Right lobe of liver (tissue), 4 donors: Measurements from ENCODE around the gene GLIPR1.

Experiments
- CTCF ChIP-seq, 4 donors: fragments of 200-600 bp in 3 of 4; fragments of 450-650 bp in 1 of 4; IDR thresholded peaks; one replicate each; pipeline versions ENCODE4 v1.5.1 to v1.8.0; 2016 to 2022; ENCODE audit warnings: antibody characterized with exemption in 4 of 4, mild to moderate bottlenecking in 2 of 4
- POLR2A ChIP-seq: fragments of 450-650 bp; IDR thresholded peaks from one replicate; pipeline ENCODE4 v1.6.1; 2017; ENCODE audit warnings: antibody characterized with exemption, mild to moderate bottlenecking
- donor health status: DM: no; HTN: no; CAD: no.
- donor health status: DM: no; HTN: no; CAD: no.
- donor health status: DM: no; HTN: yes; CAD: no.

- no peak for TF ChIP-seq CTCF (IDR thresholded peaks at IDR 0.05)
- TF ChIP-seq POLR2A = no peak
Observed at GRCh38 chr12:75487308-75487707, 6.8 kb downstream of the GLIPR1 start.
